Mesodermal cell (in vitro differentiated cells): Measurements from ENCODE around the gene PROM2.

Source experiments
- H3K27ac ChIP-seq: 2 replicates; pipeline ENCODE4 v1.7.0; 2013; ENCODE audit warnings: mild to moderate bottlenecking, low read depth, low read length, moderate library complexity; ENCODE audit not compliant: severe bottlenecking
- H3K36me3 ChIP-seq: 2 replicates; pipeline ENCODE4 v1.7.1; 2013; ENCODE audit warnings: mild to moderate bottlenecking, low read length, moderate library complexity; ENCODE audit not compliant: control insufficient read depth, insufficient read depth
- H3K4me1 ChIP-seq: one replicate; pipeline ENCODE4 v1.7.1; 2013; ENCODE audit warnings: mild to moderate bottlenecking, low read length; ENCODE audit not compliant: insufficient read depth, control insufficient read depth, poor library complexity, severe bottlenecking
- H3K4me3 ChIP-seq: 2 replicates; pipeline ENCODE4 v1.7.0; 2013; ENCODE audit warnings: low read length, control low read depth, mild to moderate bottlenecking; ENCODE audit not compliant: insufficient read depth, poor library complexity, severe bottlenecking; ENCODE audit errors: extremely low read depth
- H3K9me3 ChIP-seq: 2 replicates; pipeline ENCODE4 v1.7.1; 2013; ENCODE audit warnings: mild to moderate bottlenecking, low read length, moderate library complexity; ENCODE audit not compliant: control insufficient read depth
- WGBS, 2 experiments: methylation state at CpG; one replicate each; pipeline ENCODE4 v1.1.5; 2013; ENCODE audit warnings: missing lambda C conversion rate in 2 of 2; ENCODE audit not compliant: insufficient coverage in 2 of 2; 5-methylcytosine and 5-hydroxymethylcytosine counted together

PROM2 gene

GRCh38 chr2:95276888-95277245, 2.6 kb downstream of the PROM2 start:
- H3K9me3 ChIP-seq = no peaks in the 10 kb centered on the region
- 87 to 92% methylated on average over 8 to 9 of the region's 9 CpGs for WGBS, 2 experiments
- H3K4me1 ChIP-seq = no peaks in the 10 kb centered on the region
- no peak overlapping the region for H3K27ac ChIP-seq
- no peak overlapping the region for H3K4me3 ChIP-seq
- no peaks in the 10 kb centered on the region for H3K36me3 ChIP-seq

DNA sequence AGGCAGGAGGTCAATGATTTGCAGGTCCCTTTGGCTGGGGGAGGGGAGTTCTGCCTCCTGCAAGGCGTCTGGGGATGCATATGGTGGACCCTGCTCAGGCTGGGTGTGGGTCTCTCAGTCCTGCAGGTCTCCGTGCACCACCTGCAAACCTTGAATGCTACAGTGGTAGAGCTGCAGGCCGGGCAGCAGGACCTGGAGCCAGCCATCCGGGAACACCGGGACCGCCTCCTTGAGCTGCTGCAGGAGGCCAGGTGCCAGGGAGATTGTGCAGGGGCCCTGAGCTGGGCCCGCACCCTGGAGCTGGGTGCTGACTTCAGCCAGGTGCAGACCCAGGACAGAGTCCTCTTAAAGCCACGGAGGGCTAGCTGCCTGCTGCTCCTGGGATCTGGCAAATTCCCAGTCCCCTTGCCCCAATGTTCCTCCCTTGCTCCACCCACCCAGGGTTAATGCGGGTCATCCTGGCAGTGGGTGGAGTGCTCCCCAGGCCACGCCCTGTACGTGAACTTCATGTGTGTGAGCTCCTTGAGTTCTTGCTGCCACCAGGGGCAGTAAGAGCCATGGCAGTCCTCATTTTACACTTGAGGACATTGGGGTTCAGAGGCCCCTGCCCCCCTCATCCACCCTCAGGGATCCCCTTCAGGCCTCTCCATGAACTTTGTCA, 3.1 kb downstream of the PROM2 start:
- H3K4me1 ChIP-seq = no peaks in the 10 kb centered on the region
- H3K4me3 ChIP-seq = no peak overlapping the region
- no peaks in the 10 kb centered on the region for H3K36me3 ChIP-seq
- H3K27ac ChIP-seq = no peak overlapping the region
- H3K9me3 ChIP-seq = no peaks in the 10 kb centered on the region
- WGBS, 2 experiments = 78 to 79% methylated on average over 10 to 11 of the region's 11 CpGs

- no peaks in the 10 kb centered on the region for H3K4me1 ChIP-seq
- no peak overlapping the region for H3K4me3 ChIP-seq
- H3K27ac ChIP-seq = no peak overlapping the region
- H3K36me3 ChIP-seq = no peaks in the 10 kb centered on the region
- WGBS, 2 experiments = 95 to 96% methylated on average over 5 to 7 of the region's 7 CpGs
- no peaks in the 10 kb centered on the region for H3K9me3 ChIP-seq
Measured at GRCh38 chr2:95278051-95278471, 3.8 kb downstream of the PROM2 start.

DNA sequence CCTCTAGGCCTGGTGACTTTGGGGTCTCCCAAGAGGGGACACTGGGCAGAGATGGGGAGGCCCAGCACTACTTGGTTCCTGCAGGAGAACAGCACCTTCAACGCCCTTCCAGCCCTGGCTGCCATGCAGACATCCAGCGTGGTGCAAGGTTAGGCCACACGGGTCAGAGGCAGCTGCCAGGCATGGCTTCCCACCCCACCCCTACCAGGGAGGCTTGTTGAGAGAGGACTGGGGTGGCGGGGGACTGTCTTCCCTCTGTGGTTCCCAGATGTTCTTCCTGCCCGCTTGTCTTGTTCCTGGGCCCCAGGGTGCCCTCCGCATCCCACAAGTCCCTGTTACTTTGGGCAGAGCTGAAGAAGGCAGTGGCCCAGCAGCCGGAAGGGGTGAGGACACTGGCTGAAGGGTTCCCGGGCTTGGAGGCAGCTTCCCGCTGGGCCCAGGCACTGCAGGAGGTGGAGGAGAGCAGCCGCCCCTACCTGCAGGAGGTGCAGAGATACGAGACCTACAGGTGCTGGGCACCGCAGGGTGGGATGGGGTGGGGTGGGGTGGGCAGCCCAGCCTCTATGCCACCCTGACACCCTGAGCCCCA, 4.5 kb downstream of the PROM2 start:
- H3K9me3 ChIP-seq = no peaks in the 10 kb centered on the region
- H3K4me1 ChIP-seq = no peaks in the 10 kb centered on the region
- 91 to 92% methylated on average over 3 to 4 of the region's 12 CpGs for WGBS, 2 experiments
- H3K27ac ChIP-seq = no peak overlapping the region
- H3K36me3 ChIP-seq = no peaks in the 10 kb centered on the region
- H3K4me3 ChIP-seq = no peak overlapping the region

DNA sequence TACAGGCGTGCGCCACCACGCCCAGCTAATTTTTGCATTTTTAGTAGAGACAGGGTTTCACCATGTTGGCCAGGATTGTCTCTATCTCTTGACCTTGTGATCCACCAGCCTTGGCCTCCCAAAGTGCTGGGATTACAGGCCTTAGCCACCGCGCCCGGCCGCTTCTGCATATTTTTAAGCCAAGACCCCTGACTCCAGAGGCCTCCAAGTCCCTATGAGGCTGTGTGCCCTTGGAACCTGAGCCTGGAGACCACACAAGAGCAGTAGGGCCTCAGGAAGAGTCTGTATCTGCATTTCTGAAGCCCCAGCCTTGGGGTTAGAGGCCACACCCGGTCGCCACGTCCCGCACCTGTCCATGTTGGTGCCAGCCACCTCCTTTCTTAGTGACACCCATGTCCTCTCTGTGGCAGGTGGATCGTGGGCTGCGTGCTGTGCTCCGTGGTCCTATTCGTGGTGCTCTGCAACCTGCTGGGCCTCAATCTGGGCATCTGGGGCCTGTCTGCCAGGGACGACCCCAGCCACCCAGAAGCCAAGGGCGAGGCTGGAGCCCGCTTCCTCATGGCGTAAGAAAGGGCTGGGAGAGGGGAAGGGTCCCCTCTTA, 5.3 kb downstream of the PROM2 start:
- Histone ChIP-seq H3K4me1 (no peaks in the 10 kb centered on the region), H3K4me3 (no peak overlapping the region), H3K36me3 (no peaks in the 10 kb centered on the region), H3K9me3 (no peaks in the 10 kb centered on the region), H3K27ac (no peak overlapping the region)
- 92 to 93% methylated on average over 16 to 17 of the region's 19 CpGs for WGBS, 2 experiments

DNA sequence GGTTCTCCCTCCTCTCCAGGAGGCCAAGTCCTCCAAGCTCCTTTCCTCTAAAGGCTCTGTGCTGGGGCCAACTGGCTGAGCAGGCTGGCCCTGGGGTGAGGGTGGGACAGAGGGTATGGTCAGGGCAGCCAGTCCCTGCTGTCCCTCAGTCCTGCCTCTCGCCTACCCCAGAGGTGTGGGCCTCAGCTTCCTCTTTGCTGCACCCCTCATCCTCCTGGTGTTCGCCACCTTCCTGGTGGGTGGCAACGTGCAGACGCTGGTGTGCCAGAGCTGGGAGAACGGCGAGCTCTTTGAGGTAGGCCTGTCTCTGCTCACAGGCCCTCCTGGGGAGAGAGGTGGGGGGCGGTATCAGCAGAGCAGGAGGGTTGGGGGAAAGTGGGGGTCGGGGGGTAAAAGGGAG, 6.8 kb downstream of the PROM2 start:
- Histone ChIP-seq H3K4me3 (no peak overlapping the region), H3K4me1 (no peaks in the 10 kb centered on the region), H3K9me3 (no peaks in the 10 kb centered on the region), H3K27ac (no peak overlapping the region), H3K36me3 (no peaks in the 10 kb centered on the region)
- 85 to 86% methylated on average over 1 to 2 of the region's 8 CpGs for WGBS, 2 experiments

DNA sequence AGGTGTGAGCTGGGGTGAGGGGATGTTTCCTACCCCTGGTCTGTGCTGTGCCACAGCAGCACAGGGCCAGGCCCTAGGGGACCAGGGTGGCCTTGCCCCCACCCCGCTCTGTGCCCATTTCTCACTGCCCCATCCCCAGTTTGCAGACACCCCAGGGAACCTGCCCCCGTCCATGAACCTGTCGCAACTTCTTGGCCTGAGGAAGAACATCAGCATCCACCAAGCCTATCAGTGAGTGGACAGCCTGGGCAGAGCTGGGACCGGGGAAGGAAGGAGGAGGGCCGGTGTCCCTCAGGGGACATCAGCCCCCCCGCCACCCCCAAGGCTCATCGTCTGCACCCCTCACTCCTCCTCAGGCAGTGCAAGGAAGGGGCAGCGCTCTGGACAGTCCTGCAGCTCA, 7.5 kb downstream of the PROM2 start:
- Histone ChIP-seq H3K4me3 (no peak overlapping the region), H3K9me3 (no peaks in the 10 kb centered on the region), H3K36me3 (no peaks in the 10 kb centered on the region), H3K4me1 (no peaks in the 10 kb centered on the region), H3K27ac (no peak overlapping the region)
- 94 to 100% methylated on average over 1 to 3 of the region's 8 CpGs for WGBS, 2 experiments

- no peaks in the 10 kb centered on the region for H3K9me3 ChIP-seq
- 60 to 100% methylated on average over 1 to 3 of the region's 3 CpGs for WGBS, 2 experiments
- no peak overlapping the region for H3K27ac ChIP-seq
- no peak overlapping the region for H3K4me3 ChIP-seq
- H3K36me3 ChIP-seq = no peaks in the 10 kb centered on the region
- H3K4me1 ChIP-seq = no peaks in the 10 kb centered on the region
Measured at GRCh38 chr2:95282458-95282857, 8.2 kb downstream of the PROM2 start.

GRCh38 chr2:95283562-95283961, 9.3 kb downstream of the PROM2 start:
- WGBS, 2 experiments = 90 to 100% methylated on average over 1 to 4 of the region's 4 CpGs
- no peaks in the 10 kb centered on the region for H3K4me1 ChIP-seq
- H3K27ac ChIP-seq = no peak overlapping the region
- no peaks in the 10 kb centered on the region for H3K36me3 ChIP-seq
- H3K4me3 ChIP-seq = no peak overlapping the region
- H3K9me3 ChIP-seq = no peaks in the 10 kb centered on the region

GRCh38 chr2:95284886-95285541, 10.8 kb downstream of the PROM2 start:
- no peaks in the 10 kb centered on the region for H3K36me3 ChIP-seq
- H3K4me1 ChIP-seq = no peaks in the 10 kb centered on the region
- H3K27ac ChIP-seq = no peak overlapping the region
- H3K4me3 ChIP-seq = no peak overlapping the region
- 89 to 91% methylated on average over 8 to 11 of the region's 13 CpGs for WGBS, 2 experiments
- no peaks in the 10 kb centered on the region for H3K9me3 ChIP-seq

DNA sequence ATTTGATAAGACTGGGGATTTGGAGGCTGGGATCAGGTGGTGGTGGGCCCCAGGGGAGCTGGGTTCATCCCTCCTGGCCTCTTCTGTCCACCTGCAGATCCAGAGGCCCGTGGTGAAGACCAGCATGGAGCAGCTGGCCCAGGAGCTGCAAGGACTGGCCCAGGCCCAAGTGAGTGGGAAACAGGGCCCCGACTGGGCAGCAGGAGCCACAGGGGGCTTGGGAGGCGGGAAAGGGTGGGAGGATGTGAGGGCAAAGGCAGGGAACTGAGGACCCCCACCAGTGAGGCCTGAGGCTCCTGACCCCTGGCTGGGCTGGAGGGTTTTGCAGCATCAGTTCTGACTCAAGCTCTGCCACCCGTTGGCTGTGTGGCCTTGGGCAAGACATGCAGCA, 11.3 kb downstream of the PROM2 start:
- no peaks in the 10 kb centered on the region for H3K4me1 ChIP-seq
- no peak overlapping the region for H3K27ac ChIP-seq
- no peaks in the 10 kb centered on the region for H3K9me3 ChIP-seq
- no peaks in the 10 kb centered on the region for H3K36me3 ChIP-seq
- H3K4me3 ChIP-seq = no peak overlapping the region
- WGBS, 2 experiments = 66 to 90% methylated on average over 1 to 4 of the region's 4 CpGs
